Fibroblast of lung (primary cell): ENCODE measurements around the gene PDE3B. TPM values are rescaled to one million over a fixed set of nuclear protein-coding genes. Genes with fewer than 3 reads are reported as not detected.

ENCODE experiments used
- DNase-seq, 2 donors: peaks; one replicate each; pipeline versions ENCODE4 v3.0.0 to v3.0.0-alpha.2; 2010; ENCODE audit warnings: low read depth in 2 of 2
- H2AFZ ChIP-seq: 2 replicates; pipeline ENCODE4 v1.5.1; 2012; ENCODE audit warnings: low read length, control low read depth, inconsistent platforms
- H3K27ac ChIP-seq: 2 replicates; pipeline ENCODE4 v1.5.1; 2011; ENCODE audit warnings: low read length, control low read depth; ENCODE audit not compliant: insufficient read depth
- H3K27me3 ChIP-seq: 2 replicates; pipeline ENCODE4 v1.5.1; 2011; ENCODE audit warnings: mild to moderate bottlenecking, low read length; ENCODE audit not compliant: control insufficient read depth, insufficient read depth
- H3K36me3 ChIP-seq: 2 replicates; pipeline ENCODE4 v1.5.1; 2011; ENCODE audit warnings: low read length; ENCODE audit not compliant: control insufficient read depth, insufficient read depth
- H3K4me1 ChIP-seq: 2 replicates; pipeline ENCODE4 v1.5.1; 2011; ENCODE audit warnings: low read length; ENCODE audit not compliant: control insufficient read depth, insufficient read depth; ENCODE audit errors: extremely low read depth
- H3K4me2 ChIP-seq: 2 replicates; pipeline ENCODE4 v1.5.1; 2011; ENCODE audit warnings: low read length, control low read depth; ENCODE audit not compliant: insufficient read depth; ENCODE audit errors: extremely low read depth
- H3K4me3 ChIP-seq, 4 experiments: fragments of 200-600 bp in 1 of 4; sonication (generic) in 1 of 4; replicated peaks in 1 of 4; 2 replicates each; pipeline ENCODE4 v1.5.1; 2011 to 2016; ENCODE audit warnings: low read length in 4 of 4, low read depth in 3 of 4, mild to moderate bottlenecking in 3 of 4, control low read depth in 2 of 4, inconsistent platforms in 1 of 4, mixed read lengths in 1 of 4; ENCODE audit not compliant: insufficient read depth in 1 of 4; ENCODE audit errors: control extremely low read depth in 1 of 4
- H3K79me2 ChIP-seq: 2 replicates; pipeline ENCODE4 v1.5.1; 2012; ENCODE audit warnings: mild to moderate bottlenecking, low read length, inconsistent platforms; ENCODE audit not compliant: control insufficient read depth, insufficient read depth
- H3K9ac ChIP-seq: 2 replicates; pipeline ENCODE4 v1.5.1; 2011; ENCODE audit warnings: mild to moderate bottlenecking, low read length, control low read depth; ENCODE audit not compliant: insufficient read depth
- H3K9me3 ChIP-seq: 2 replicates; pipeline ENCODE4 v1.5.1; 2012; ENCODE audit warnings: low read depth, low read length; ENCODE audit not compliant: control insufficient read depth, insufficient read depth
- H4K20me1 ChIP-seq: 2 replicates; pipeline ENCODE4 v1.5.1; 2011; ENCODE audit warnings: low read length; ENCODE audit not compliant: control insufficient read depth, insufficient read depth; ENCODE audit errors: extremely low read depth
- EZH2 ChIP-seq: IDR thresholded peaks from 2 replicates; pipeline ENCODE4 v1.5.1; 2012; ENCODE audit warnings: low read length, control low read depth, mild to moderate bottlenecking; ENCODE audit errors: missing control alignments
- polyA plus RNA-seq, 2 donors: library from polyadenylated mRNA; depleted of rRNA in 1 of 2; stranded (reverse) in 1 of 2; unstranded in 1 of 2; fragments of >200 nt; gene quantifications; 2 replicates each; pipeline ENCODE4 v1.2.1, GENCODE V29; 2011 to 2012; ENCODE audit warnings: missing spikeins in 1 of 2
- total RNA-seq: library from RNA; depleted of rRNA; stranded (reverse); fragments of >200 nt; gene quantifications from 2 replicates; pipeline ENCODE4 v1.2.1, GENCODE V29; 2014
- TF ChIP-seq, protein P1 (sequence below), 2 donors: IDR thresholded peaks in 1 of 2; conservative IDR thresholded peaks in 1 of 2; 1 replicate in 1 of 2; 2 replicates in 1 of 2; pipeline ENCODE4 v1.5.1; 2011 to 2012; ENCODE audit warnings: low read length in 2 of 2, control low read depth in 1 of 2, inconsistent platforms in 1 of 2, low read depth in 1 of 2, mild to moderate bottlenecking in 1 of 2

The PDE3B gene
- total and polyA plus RNA-seq, 2 donors (not counting 1 experiment from before 2014, with no cell fraction given) = 0.43 to 11.2 TPM

DNA sequence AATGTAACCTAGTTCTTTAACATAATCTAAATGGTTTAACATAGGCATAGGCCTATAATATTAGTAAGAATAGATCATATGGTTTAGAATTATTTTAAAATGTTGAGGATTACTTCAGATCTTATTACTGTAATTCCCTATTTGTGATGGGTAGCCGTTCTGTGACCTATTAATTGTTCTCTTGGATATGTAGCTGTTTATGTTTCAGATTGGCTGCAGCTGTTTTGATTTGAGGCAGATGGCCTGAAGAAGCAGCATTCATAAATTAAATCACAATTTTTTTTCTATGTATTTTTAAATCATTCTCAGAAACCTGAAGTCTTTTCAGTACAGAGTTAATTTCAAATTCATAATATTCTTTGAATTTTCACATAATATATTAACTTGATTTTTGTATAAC lies 104.5 kb downstream of the PDE3B start:
- Histone ChIP-seq H3K4me3 (no peak overlapping the region), H3K79me2 (no peaks in the 10 kb centered on the region), H2AFZ (no peak overlapping the region), H3K4me1 (no peaks in the 10 kb centered on the region), H3K27ac (no peak overlapping the region), H3K36me3 (no peaks in the 10 kb centered on the region), H3K4me2 (no peak overlapping the region), H3K9me3 (no peaks in the 10 kb centered on the region), H3K27me3 (no peaks in the 10 kb centered on the region), H3K9ac (no peak overlapping the region), H4K20me1 (no peaks in the 10 kb centered on the region)
- DNase-seq = peak in 1 of 2 donors; percentile 12
- TF ChIP-seq, protein P1, sequence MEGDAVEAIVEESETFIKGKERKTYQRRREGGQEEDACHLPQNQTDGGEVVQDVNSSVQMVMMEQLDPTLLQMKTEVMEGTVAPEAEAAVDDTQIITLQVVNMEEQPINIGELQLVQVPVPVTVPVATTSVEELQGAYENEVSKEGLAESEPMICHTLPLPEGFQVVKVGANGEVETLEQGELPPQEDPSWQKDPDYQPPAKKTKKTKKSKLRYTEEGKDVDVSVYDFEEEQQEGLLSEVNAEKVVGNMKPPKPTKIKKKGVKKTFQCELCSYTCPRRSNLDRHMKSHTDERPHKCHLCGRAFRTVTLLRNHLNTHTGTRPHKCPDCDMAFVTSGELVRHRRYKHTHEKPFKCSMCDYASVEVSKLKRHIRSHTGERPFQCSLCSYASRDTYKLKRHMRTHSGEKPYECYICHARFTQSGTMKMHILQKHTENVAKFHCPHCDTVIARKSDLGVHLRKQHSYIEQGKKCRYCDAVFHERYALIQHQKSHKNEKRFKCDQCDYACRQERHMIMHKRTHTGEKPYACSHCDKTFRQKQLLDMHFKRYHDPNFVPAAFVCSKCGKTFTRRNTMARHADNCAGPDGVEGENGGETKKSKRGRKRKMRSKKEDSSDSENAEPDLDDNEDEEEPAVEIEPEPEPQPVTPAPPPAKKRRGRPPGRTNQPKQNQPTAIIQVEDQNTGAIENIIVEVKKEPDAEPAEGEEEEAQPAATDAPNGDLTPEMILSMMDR (conservative IDR thresholded peaks at IDR 0.05 in 1 of 2, IDR thresholded peaks at IDR 0.05 in 1 of 2; ENCODE audit: low read depth in 1 of 2, low read length in 2 of 2) = no peak
- no peak for TF ChIP-seq EZH2

DNA sequence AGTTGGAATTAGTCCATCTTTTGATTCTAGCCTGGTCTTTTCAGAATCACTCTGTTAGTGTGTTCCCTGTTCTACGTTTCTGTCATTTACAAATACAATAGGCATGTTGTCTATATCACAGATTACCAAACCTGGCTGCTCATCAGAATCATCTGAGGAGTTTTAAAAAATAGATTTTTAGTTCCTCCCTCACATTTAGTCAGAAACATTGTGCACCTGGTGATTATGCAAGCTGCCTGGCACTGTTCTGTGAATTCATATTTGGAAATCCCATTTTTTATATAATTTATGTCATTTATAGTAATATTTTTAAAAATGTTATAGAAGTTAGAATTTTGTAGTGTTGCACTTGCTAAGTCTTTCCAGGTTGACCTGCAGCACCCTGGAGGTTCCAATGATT lies 107.3 kb downstream of the PDE3B start:
- TF ChIP-seq, protein P1 (conservative IDR thresholded peaks at IDR 0.05 in 1 of 2, IDR thresholded peaks at IDR 0.05 in 1 of 2; ENCODE audit: low read depth in 1 of 2, low read length in 2 of 2) = no peak
- no peak for TF ChIP-seq EZH2
- Histone ChIP-seq H2AFZ (no peak overlapping the region), H3K27me3 (no peaks in the 10 kb centered on the region), H3K4me3 (no peak overlapping the region), H4K20me1 (peaks cover 2% of the 10 kb centered on the region), H3K9ac (no peak overlapping the region), H3K79me2 (no peaks in the 10 kb centered on the region), H3K4me2 (no peak overlapping the region), H3K4me1 (no peaks in the 10 kb centered on the region), H3K27ac (no peak overlapping the region), H3K36me3 (no peaks in the 10 kb centered on the region), H3K9me3 (no peaks in the 10 kb centered on the region)
- no peak for DNase-seq

DNA sequence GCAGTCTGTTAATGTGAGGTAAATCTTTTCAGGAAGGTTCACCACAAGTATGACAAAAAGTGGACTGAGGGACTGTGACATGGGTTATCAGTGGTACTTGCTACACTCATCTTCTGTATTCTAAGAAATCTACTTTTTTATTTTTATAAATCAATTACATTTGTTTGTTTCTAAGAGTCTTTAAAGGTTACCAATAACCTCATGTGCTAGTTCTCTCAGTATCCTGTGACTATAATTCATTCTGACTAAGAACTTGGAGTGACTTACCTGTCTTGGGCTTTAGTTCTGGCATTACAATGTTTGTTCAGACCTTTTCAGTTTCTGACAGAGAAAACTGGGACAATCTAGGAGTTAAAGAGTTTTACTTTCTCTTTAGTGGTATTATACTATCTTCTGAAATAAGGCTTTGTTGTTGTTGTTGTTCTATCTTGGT lies 108.4 kb downstream of the PDE3B start:
- H3K4me2 ChIP-seq = no peak overlapping the region
- no peak overlapping the region for H3K27ac ChIP-seq
- TF ChIP-seq EZH2 = no peak
- TF ChIP-seq, protein P1 (conservative IDR thresholded peaks at IDR 0.05 in 1 of 2, IDR thresholded peaks at IDR 0.05 in 1 of 2; ENCODE audit: low read depth in 1 of 2, low read length in 2 of 2) = no peak
- H3K27me3 ChIP-seq = no peaks in the 10 kb centered on the region
- DNase-seq = no peak
- H3K4me3 ChIP-seq = no peak overlapping the region
- H3K36me3 ChIP-seq = no peaks in the 10 kb centered on the region
- no peak overlapping the region for H3K9ac ChIP-seq
- H4K20me1 ChIP-seq = peaks cover 2% of the 10 kb centered on the region
- H2AFZ ChIP-seq = no peak overlapping the region
- H3K9me3 ChIP-seq = no peaks in the 10 kb centered on the region
- no peaks in the 10 kb centered on the region for H3K4me1 ChIP-seq
- no peaks in the 10 kb centered on the region for H3K79me2 ChIP-seq
